IMR-90 (cell line): Measurements from ENCODE around the gene CTRB2. TPM values are rescaled to one million over a fixed set of nuclear protein-coding genes. Genes with fewer than 3 reads are reported as not detected.

Experiments used
- ATAC-seq: fragments of 200-7000 bp; cut with Tn5 transposase; 2 replicates; pipeline ENCODE4 v1.9.1; 2020; ENCODE audit warnings: low read depth, mild to moderate bottlenecking, moderate library complexity
- BruUV-seq: library from RNA; stranded (reverse); fragments of 400-500 nt; replicated peaks from 2 replicates; lab custom pipeline; 2021; lab: Mats Ljungman, UMichigan
- CTCF ChIA-PET: fragments of 300-600 bp; formaldehyde crosslinking; extraction: SDS; loops from one replicate; lab custom pipeline; 2021; ENCODE audit warnings: antibody characterized with exemption; lab: Yijun Ruan, JAX
- POLR2A ChIA-PET: fragments of 300-600 bp; sonication (Branson Sonifier 250); formaldehyde crosslinking; loops from one replicate; lab custom pipeline; 2022; ENCODE audit warnings: antibody characterized with exemption; ENCODE audit not compliant: unreplicated experiment; lab: Charles Lee
- DNase-seq: peaks from one replicate; pipeline ENCODE4 v3.0.0; 2013
- H2AFZ ChIP-seq: replicated peaks from 2 replicates; pipeline ENCODE3; 2013; ENCODE audit warnings: low read length, mild to moderate bottlenecking; ENCODE audit not compliant: poor library complexity
- H2AK5ac ChIP-seq: 2 replicates; pipeline ENCODE4 v1.6.1; 2013; ENCODE audit warnings: low read depth, low read length, inconsistent platforms
- H2AK9ac ChIP-seq: replicated peaks from 2 replicates; pipeline ENCODE3; 2013; ENCODE audit warnings: mild to moderate bottlenecking, low read depth, low read length, moderate library complexity; ENCODE audit not compliant: poor library complexity
- H2BK120ac ChIP-seq: 2 replicates; pipeline ENCODE4 v1.6.1; 2013; ENCODE audit warnings: low read depth, low read length, inconsistent platforms
- H2BK15ac ChIP-seq: 3 replicates; pipeline ENCODE4 v1.6.1; 2013; ENCODE audit warnings: low read depth, low read length, inconsistent platforms
- H2BK20ac ChIP-seq: 2 replicates; pipeline ENCODE4 v1.6.1; 2013; ENCODE audit warnings: low read depth, mild to moderate bottlenecking, inconsistent platforms, low read length, moderate library complexity
- H2BK5ac ChIP-seq: 2 replicates; pipeline ENCODE4 v1.6.1; 2013; ENCODE audit warnings: mild to moderate bottlenecking, low read depth, low read length, inconsistent platforms; ENCODE audit not compliant: poor library complexity, severe bottlenecking
- H3K14ac ChIP-seq: replicated peaks from 2 replicates; pipeline ENCODE4 v1.6.1; 2013; ENCODE audit warnings: low read depth, low read length, inconsistent platforms
- H3K18ac ChIP-seq: 2 replicates; pipeline ENCODE4 v1.6.1; 2013; ENCODE audit warnings: low read depth, low read length, control low read depth
- H3K23ac ChIP-seq: 2 replicates; pipeline ENCODE4 v1.6.1; 2013; ENCODE audit warnings: low read depth, low read length, inconsistent platforms
- H3K27ac ChIP-seq: 2 replicates; pipeline ENCODE4 v1.5.1; 2013; ENCODE audit warnings: mild to moderate bottlenecking, control low read depth, low read length; ENCODE audit not compliant: insufficient read depth
- H3K27me3 ChIP-seq: 2 replicates; pipeline ENCODE4 v1.6.1; 2013; ENCODE audit warnings: low read length; ENCODE audit not compliant: control insufficient read depth, insufficient read depth
- H3K36me3 ChIP-seq: 2 replicates; pipeline ENCODE4 v1.6.1; 2013; ENCODE audit warnings: low read length, mixed read lengths; ENCODE audit not compliant: control insufficient read depth, insufficient read depth
- H3K4ac ChIP-seq: 2 replicates; pipeline ENCODE4 v1.6.1; 2013; ENCODE audit warnings: low read depth, low read length, inconsistent platforms
- H3K4me1 ChIP-seq: 2 replicates; pipeline ENCODE4 v1.6.1; 2013; ENCODE audit warnings: low read length, mixed read lengths; ENCODE audit not compliant: control insufficient read depth, insufficient read depth
- H3K4me2 ChIP-seq: 2 replicates; pipeline ENCODE4 v1.6.1; 2013; ENCODE audit warnings: low read depth, mild to moderate bottlenecking, control low read depth, low read length, moderate library complexity
- H3K4me3 ChIP-seq: 2 replicates; pipeline ENCODE4 v1.5.1; 2013; ENCODE audit warnings: low read depth, mild to moderate bottlenecking, control low read depth, low read length, moderate library complexity; ENCODE audit not compliant: insufficient read depth
- H3K56ac ChIP-seq: 2 replicates; pipeline ENCODE4 v1.6.1; 2013; ENCODE audit warnings: low read length, inconsistent platforms; ENCODE audit not compliant: insufficient read depth; ENCODE audit errors: extremely low read depth
- H3K79me1 ChIP-seq, 2 experiments: 2 replicates each; pipeline ENCODE4 v1.6.1; 2013; ENCODE audit warnings: low read length in 2 of 2, inconsistent platforms in 1 of 2, low read depth in 1 of 2
- H3K9ac ChIP-seq: 2 replicates; pipeline ENCODE4 v1.6.1; 2013; ENCODE audit warnings: low read depth, low read length, control low read depth
- H3K9me1 ChIP-seq: 2 replicates; pipeline ENCODE4 v1.6.1; 2013; ENCODE audit warnings: low read length, inconsistent platforms; ENCODE audit not compliant: insufficient read depth
- H3K9me3 ChIP-seq: 2 replicates; pipeline ENCODE4 v1.6.1; 2013; ENCODE audit warnings: low read length; ENCODE audit not compliant: control insufficient read depth, insufficient read depth
- H4K20me1 ChIP-seq: 2 replicates; pipeline ENCODE4 v1.6.1; 2013; ENCODE audit warnings: low read length, inconsistent platforms; ENCODE audit not compliant: insufficient read depth
- H4K5ac ChIP-seq: 2 replicates; pipeline ENCODE4 v1.6.1; 2013; ENCODE audit warnings: mild to moderate bottlenecking, low read depth, low read length, control low read depth
- H4K8ac ChIP-seq, 2 experiments: 2 replicates each; pipeline ENCODE4 v1.6.1; 2013; ENCODE audit warnings: low read depth in 2 of 2, low read length in 2 of 2, control low read depth in 1 of 2, inconsistent platforms in 1 of 2
- H4K91ac ChIP-seq: 2 replicates; pipeline ENCODE4 v1.6.1; 2013; ENCODE audit warnings: low read depth, low read length, inconsistent platforms; ENCODE audit not compliant: insufficient read depth
- CEBPB ChIP-seq: IDR thresholded peaks from 2 replicates; pipeline ENCODE4 v1.6.1; 2012; ENCODE audit warnings: low read depth, low read length, improper control_type of control experiment
- CHD1 ChIP-seq: IDR thresholded peaks from 2 replicates; pipeline ENCODE4 v1.6.1; 2012; ENCODE audit warnings: low read depth, low read length, improper control_type of control experiment
- ELK1 ChIP-seq: fragments of 150-350 bp; IDR thresholded peaks from 2 replicates; pipeline ENCODE4 v1.6.1; 2016; ENCODE audit warnings: low read depth, mild to moderate bottlenecking, low read length, moderate library complexity, borderline replicate concordance
- FOS ChIP-seq: fragments of 150-350 bp; IDR thresholded peaks from 2 replicates; pipeline ENCODE4 v1.6.1; 2016; ENCODE audit warnings: low read depth, low read length
- NFE2L2 ChIP-seq: fragments of 150-350 bp; IDR thresholded peaks from 2 replicates; pipeline ENCODE4 v1.6.1; 2016; ENCODE audit warnings: low read depth, mild to moderate bottlenecking, low read length
- POLR2A ChIP-seq: IDR thresholded peaks from 2 replicates; pipeline ENCODE4 v1.6.1; 2012; ENCODE audit warnings: mild to moderate bottlenecking, low read depth, low read length
- RFX5 ChIP-seq: IDR thresholded peaks from 2 replicates; pipeline ENCODE4 v1.8.0; 2012; ENCODE audit warnings: low read depth, mild to moderate bottlenecking, low read length, moderate library complexity
- USF2 ChIP-seq: fragments of 150-350 bp; IDR thresholded peaks from 2 replicates; pipeline ENCODE4 v1.6.1; 2017; ENCODE audit warnings: mild to moderate bottlenecking, antibody characterized with exemption, low read length, low read depth
- WGBS, 2 experiments: methylation state at CpG; one replicate each; pipeline versions ENCODE4 v1.1.5 to v1.1.7; 2013; ENCODE audit warnings: missing lambda C conversion rate in 2 of 2; ENCODE audit not compliant: insufficient read length in 1 of 2; ENCODE audit errors: extremely low coverage in 2 of 2; 5-methylcytosine and 5-hydroxymethylcytosine counted together
- dilution Hi-C: fragments of 300-500 bp; cut with HindIII; formaldehyde crosslinking; loops from one replicate; pipeline ENCODE4 v1.14.3; 2018; ENCODE audit warnings: low sequenced_read_pairs; ENCODE audit not compliant: unreplicated experiment
- in situ Hi-C: fragments of 300-500 bp; cut with MboI; formaldehyde crosslinking; loops from 3 replicates; pipeline ENCODE4 v1.14.3; 2019; ENCODE audit warnings: low sequenced_read_pairs, inconsistent platforms, mixed read lengths
- intact Hi-C: fragments of 100-400 bp; cut with micrococcal nuclease; formaldehyde crosslinking; loops from 2 replicates; pipeline ENCODE4 v1.10.0; 2022
- polyA plus RNA-seq, 3 experiments: library from polyadenylated mRNA; depleted of rRNA; stranded (reverse); fragments of >200 nt; gene quantifications; 2 replicates each; pipeline ENCODE4 v1.2.3, GENCODE V29; 2012; ENCODE audit warnings: low replicate concordance in 1 of 3
- total RNA-seq: library from RNA; depleted of rRNA; stranded (reverse); fragments of >200 nt; gene quantifications from 2 replicates; pipeline ENCODE4 v1.2.3, GENCODE V29; 2012

CTRB2 gene
- total and polyA plus RNA-seq, 2 of the 4 experiments (the other 2 are of a cell fraction) = not detected

GRCh38 chr16:75175074-75175473, 31.9 kb downstream of the CTRB2 start:
- ATAC-seq (no peak), DNase-seq (no peak)
- in situ Hi-C loops (no loop called here), dilution Hi-C loops (no loop called here), intact Hi-C loops (no loop called here)
- no peak overlapping the region for H4K8ac ChIP-seq
- peaks cover 4% of the 10 kb centered on the region for H3K36me3 ChIP-seq
- no peak overlapping the region for H2AK9ac ChIP-seq
- ChIA-PET POLR2A (no interaction called here), CTCF (no interaction called here)
- no peaks in the 10 kb centered on the region for H3K4me1 ChIP-seq
- BruUV-seq = no TSS peak
- no peak overlapping the region for H3K4ac ChIP-seq
- no peak overlapping the region for H4K91ac ChIP-seq
- H3K56ac ChIP-seq = no peak overlapping the region
- WGBS, 2 experiments = 75% methylated on average over 2 of the region's 3 CpGs; no CpG with 5 or more reads in 1 of the 2 experiments
- peaks cover 53% of the 10 kb centered on the region for H3K9me3 ChIP-seq
- H3K23ac ChIP-seq = no peak overlapping the region
- no peak overlapping the region for H3K4me2 ChIP-seq
- H4K5ac ChIP-seq = no peak overlapping the region
- H3K18ac ChIP-seq = no peak overlapping the region
- H2BK5ac ChIP-seq = no peak overlapping the region
- no peaks in the 10 kb centered on the region for H3K9me1 ChIP-seq
- H4K20me1 ChIP-seq = no peaks in the 10 kb centered on the region
- no peaks in the 10 kb centered on the region for H3K79me1 ChIP-seq
- H2BK15ac ChIP-seq = no peak overlapping the region
- TF ChIP-seq ELK1 (no peak), FOS (no peak), NFE2L2 (no peak), CEBPB (no peak), RFX5 (no peak), POLR2A (no peak), USF2 (no peak), CHD1 (no peak)
- H2AFZ ChIP-seq = no peak overlapping the region
- H3K9ac ChIP-seq = no peak overlapping the region
- H3K27ac ChIP-seq = no peak overlapping the region
- no peak overlapping the region for H3K4me3 ChIP-seq
- H3K27me3 ChIP-seq = no peaks in the 10 kb centered on the region
- no peak overlapping the region for H3K14ac ChIP-seq
- no peak overlapping the region for H2AK5ac ChIP-seq
- H2BK120ac ChIP-seq = no peak overlapping the region
- H2BK20ac ChIP-seq = no peak overlapping the region
